Right atrium auricular region (tissue), 2 donors: Measurements from ENCODE around the gene SRSF12. TPM values are rescaled to one million over a fixed set of nuclear protein-coding genes. Genes with fewer than 3 reads are reported as not detected.
A peak's percentile ranks its signal among the peaks of the same experiment; 100 is the strongest.

Source experiments
- DNase-seq: peaks from one replicate; pipeline ENCODE4 v3.0.0-alpha.2; 2019; ENCODE audit warnings: low spot score
- H3K27ac ChIP-seq, 2 donors: fragments of 200-600 bp; sonication (generic); 1 replicate in 1 of 2; 2 replicates in 1 of 2; pipeline ENCODE4 v1.5.1; 2016 to 2019
- H3K27me3 ChIP-seq, 2 donors: fragments of 200-600 bp; sonication (generic); one replicate each; pipeline versions ENCODE4 v1.5.1 to v1.6.0; 2017 to 2019
- H3K36me3 ChIP-seq: fragments of 200-600 bp; sonication (generic); one replicate; pipeline ENCODE4 v1.5.1; 2016
- H3K4me1 ChIP-seq, 2 donors: fragments of 200-600 bp; sonication (generic); one replicate each; pipeline versions ENCODE4 v1.5.1 to v1.6.0; 2017 to 2019
- H3K4me3 ChIP-seq, 2 donors: fragments of 200-600 bp; sonication (generic); 1 replicate in 1 of 2; 2 replicates in 1 of 2; pipeline ENCODE4 v1.5.1; 2017 to 2019; ENCODE audit warnings: mild to moderate bottlenecking in 1 of 2, moderate library complexity in 1 of 2
- H3K9me3 ChIP-seq, 2 donors: fragments of 200-600 bp; sonication (generic); one replicate each; pipeline ENCODE4 v1.5.1; 2019
- total RNA-seq, 2 donors: library from RNA; depleted of rRNA; stranded (reverse); fragments of >200 nt; gene quantifications; one replicate each; pipeline ENCODE4 v1.1.0, GENCODE V29; 2016
- TF ChIP-seq, protein P1 (sequence below), 2 donors: fragments of 200-600 bp; sonication (generic); IDR thresholded peaks; one replicate each; pipeline ENCODE4 v1.5.1; 2019; ENCODE audit warnings: antibody characterized with exemption in 2 of 2

Gene SRSF12
- total RNA-seq, 2 donors from 2014 or later = 0.75 TPM; not detected in 1

DNA sequence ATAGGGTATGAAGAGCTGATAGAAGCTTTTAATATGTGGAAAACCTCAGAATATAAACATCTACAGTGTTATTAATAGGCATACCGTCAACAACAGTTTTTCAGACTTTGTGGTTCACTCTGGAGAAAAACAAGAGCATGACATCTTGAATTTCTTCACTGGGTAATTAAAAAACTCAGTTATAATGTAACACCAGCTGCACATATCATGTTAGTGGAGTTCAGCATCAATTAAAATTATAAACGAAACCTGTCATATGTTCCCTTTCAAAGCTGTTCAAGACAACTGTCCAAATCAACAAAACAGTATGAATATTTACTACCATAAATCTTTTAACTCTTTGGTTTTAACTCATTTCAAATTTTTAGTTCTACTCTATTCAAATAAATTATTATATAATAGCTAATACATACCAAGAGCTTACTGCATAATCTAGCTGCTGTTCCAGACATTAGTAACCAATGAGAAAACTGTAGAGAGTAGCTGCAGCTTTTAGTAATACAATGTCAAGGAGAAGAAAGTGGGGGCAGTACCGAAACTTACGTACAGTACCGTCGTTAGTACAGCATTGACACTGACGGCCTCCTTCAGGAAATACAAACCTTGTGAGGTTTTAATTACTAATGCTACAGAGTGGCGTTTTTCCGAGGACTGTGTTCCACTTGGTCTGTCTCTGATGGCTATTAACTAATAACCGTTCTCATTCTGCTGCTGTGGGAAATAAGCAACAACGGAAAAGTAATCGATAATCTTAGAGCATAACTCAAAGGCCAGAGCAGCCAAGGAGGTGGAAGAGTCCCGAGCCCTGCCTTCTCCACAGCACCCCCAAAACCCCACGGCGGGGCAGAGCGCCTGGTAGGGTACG lies 27.5 kb upstream of the SRSF12 start:
- TF ChIP-seq, protein P1, sequence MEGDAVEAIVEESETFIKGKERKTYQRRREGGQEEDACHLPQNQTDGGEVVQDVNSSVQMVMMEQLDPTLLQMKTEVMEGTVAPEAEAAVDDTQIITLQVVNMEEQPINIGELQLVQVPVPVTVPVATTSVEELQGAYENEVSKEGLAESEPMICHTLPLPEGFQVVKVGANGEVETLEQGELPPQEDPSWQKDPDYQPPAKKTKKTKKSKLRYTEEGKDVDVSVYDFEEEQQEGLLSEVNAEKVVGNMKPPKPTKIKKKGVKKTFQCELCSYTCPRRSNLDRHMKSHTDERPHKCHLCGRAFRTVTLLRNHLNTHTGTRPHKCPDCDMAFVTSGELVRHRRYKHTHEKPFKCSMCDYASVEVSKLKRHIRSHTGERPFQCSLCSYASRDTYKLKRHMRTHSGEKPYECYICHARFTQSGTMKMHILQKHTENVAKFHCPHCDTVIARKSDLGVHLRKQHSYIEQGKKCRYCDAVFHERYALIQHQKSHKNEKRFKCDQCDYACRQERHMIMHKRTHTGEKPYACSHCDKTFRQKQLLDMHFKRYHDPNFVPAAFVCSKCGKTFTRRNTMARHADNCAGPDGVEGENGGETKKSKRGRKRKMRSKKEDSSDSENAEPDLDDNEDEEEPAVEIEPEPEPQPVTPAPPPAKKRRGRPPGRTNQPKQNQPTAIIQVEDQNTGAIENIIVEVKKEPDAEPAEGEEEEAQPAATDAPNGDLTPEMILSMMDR (IDR thresholded peaks at IDR 0.05) = no peak
- H3K4me3 ChIP-seq = peak overlapping the region; percentile 77
- H3K27ac ChIP-seq = peak overlapping the region; percentile 85 to 92
- no peaks in the 10 kb centered on the region for H3K9me3 ChIP-seq
- H3K36me3 ChIP-seq = no peaks in the 10 kb centered on the region
- no peaks in the 10 kb centered on the region for H3K27me3 ChIP-seq
- DNase-seq = no peak
- H3K4me1 ChIP-seq = peaks cover 0 to 11% of the 10 kb centered on the region in 2 donors

- peaks cover 0 to 11% of the 10 kb centered on the region in 2 donors for H3K4me1 ChIP-seq
- H3K27ac ChIP-seq = no peak overlapping the region
- DNase-seq = no peak
- H3K4me3 ChIP-seq = no peak overlapping the region
- H3K27me3 ChIP-seq = no peaks in the 10 kb centered on the region
- no peaks in the 10 kb centered on the region for H3K36me3 ChIP-seq
- TF ChIP-seq, protein P1 (IDR thresholded peaks at IDR 0.05) = no peak
- H3K9me3 ChIP-seq = no peaks in the 10 kb centered on the region
Measured at GRCh38 chr6:89144354-89144906, 26.6 kb upstream of the SRSF12 start.

DNA sequence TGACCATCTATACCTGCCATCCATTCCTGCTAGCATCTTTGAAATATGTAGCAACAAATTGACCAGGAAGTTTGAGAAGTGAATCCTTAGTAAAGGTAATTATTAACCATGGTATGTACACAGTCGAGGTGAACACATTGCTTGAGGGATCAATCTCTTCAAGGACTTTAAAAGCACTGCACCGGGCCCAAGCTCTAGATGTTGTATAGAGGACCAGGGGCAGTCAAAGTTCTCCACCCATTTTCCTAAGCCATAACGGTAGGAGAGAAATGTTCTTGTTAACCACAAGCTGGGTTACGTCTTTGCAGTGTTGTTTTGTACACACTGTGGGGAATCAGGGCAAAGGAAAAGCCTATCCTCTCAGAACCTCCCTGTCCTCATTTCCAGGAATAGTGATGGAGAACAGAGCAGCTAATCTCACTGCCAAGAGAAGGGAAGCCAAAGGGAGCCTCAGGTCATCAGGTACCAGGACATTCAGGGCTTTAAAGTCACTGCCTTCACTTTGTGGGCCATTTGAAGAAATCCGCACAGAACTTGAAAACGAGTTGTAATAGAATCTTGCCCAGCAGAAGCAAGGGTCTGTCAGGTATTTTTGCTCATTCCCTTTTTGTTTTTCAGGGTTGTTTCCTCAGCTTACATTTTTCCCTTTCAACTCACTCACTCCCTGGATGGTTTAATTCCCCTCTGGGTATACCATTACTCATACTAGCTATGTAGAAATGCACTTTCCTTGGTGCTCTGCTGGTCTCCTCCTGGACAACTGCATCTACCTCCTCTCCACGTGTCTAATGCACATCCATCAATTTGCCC lies 22.7 kb upstream of the SRSF12 start:
- H3K27ac ChIP-seq = no peak overlapping the region
- TF ChIP-seq, protein P1 (IDR thresholded peaks at IDR 0.05) = no peak
- no peak overlapping the region for H3K4me3 ChIP-seq
- DNase-seq = no peak
- no peaks in the 10 kb centered on the region for H3K9me3 ChIP-seq
- no peaks in the 10 kb centered on the region for H3K27me3 ChIP-seq
- no peaks in the 10 kb centered on the region for H3K36me3 ChIP-seq
- H3K4me1 ChIP-seq = no peaks in the 10 kb centered on the region

DNA sequence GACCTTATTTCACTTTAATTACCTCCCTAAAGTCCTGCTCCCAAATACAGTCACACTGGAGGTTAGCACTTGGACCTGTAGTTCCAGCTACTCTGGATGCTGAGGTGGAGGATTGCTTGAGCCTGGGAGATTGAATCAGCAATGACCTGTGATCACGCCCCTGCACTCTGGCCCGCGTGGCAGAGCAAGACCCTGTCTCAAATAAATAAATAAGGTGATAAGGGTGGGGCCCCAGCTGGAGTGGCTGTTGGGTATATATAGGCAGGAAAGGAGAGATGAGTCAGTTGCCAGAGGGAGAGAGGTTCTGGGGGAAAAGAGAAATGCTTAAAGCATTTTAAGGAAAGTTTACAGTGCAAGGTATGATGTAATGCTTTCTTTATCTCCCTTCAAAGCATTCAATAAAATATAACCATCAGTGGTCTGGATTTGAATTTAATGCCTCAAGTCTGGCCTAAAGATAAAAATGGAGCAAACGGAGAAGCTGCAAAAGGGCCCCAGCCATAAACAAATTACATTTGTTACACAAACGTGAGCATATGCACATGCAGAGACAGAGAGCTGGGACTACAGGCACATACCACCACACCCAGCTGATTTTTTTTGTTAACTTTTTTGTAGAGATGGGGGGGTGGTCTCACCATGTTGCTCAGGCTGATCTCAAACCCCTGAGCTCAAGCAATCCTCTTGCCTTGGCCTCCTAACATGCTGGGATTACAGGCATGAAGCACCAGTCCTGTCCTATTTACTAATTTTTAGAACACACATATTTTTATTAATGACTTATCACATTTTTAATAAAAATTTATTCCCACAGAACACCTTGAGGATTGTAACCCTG lies 21.9 kb upstream of the SRSF12 start:
- TF ChIP-seq, protein P1 (IDR thresholded peaks at IDR 0.05) = no peak
- no peaks in the 10 kb centered on the region for H3K9me3 ChIP-seq
- no peak overlapping the region for H3K4me3 ChIP-seq
- H3K4me1 ChIP-seq = no peaks in the 10 kb centered on the region
- no peak overlapping the region for H3K27ac ChIP-seq
- H3K27me3 ChIP-seq = no peaks in the 10 kb centered on the region
- DNase-seq = no peak
- H3K36me3 ChIP-seq = no peaks in the 10 kb centered on the region

- no peak overlapping the region for H3K4me3 ChIP-seq
- H3K27ac ChIP-seq = no peak overlapping the region
- no peaks in the 10 kb centered on the region for H3K36me3 ChIP-seq
- no peaks in the 10 kb centered on the region for H3K4me1 ChIP-seq
- DNase-seq = no peak
- TF ChIP-seq, protein P1 (IDR thresholded peaks at IDR 0.05) = no peak
- no peaks in the 10 kb centered on the region for H3K9me3 ChIP-seq
- H3K27me3 ChIP-seq = no peaks in the 10 kb centered on the region
Measured at GRCh38 chr6:89138173-89138572, 20.3 kb upstream of the SRSF12 start.
